CD1c-positive myeloid dendritic cell (primary cell): ENCODE data around the gene NMT2.

Source experiments
- DNase-seq: peaks from one replicate; pipeline ENCODE4 v3.0.0-alpha.2; 2016; ENCODE audit errors: extremely low spot score

The NMT2 gene

DNA sequence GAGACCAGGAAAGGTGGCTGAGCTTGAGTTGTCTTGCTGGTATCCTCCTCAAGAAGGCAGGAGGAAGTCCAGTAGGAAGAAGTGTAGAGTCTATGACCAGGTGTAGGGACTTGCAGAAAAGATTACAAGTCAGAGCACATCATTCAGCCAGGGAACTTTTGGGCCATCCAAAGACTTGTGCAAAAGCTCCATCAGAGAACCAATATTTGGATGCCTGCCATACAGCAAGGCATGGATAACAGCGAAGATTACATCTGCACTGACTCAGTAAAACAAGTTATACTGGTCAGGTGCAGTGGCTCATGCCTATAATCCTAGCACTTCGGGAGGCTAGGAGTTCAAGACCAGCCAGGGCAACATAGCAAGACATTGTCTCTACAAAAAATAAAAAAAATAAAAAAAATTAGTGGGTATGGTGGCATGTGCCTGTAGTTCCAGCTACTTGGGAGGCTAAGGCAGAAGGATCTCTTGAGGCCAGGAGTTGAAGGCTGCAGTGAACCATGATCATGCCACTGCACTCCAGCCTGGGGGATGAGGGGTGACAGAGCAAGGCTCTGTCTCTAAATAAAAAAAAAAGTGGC is 13.2 kb upstream of the NMT2 start:
- no peak for DNase-seq

- DNase-seq = no peak
Observed at GRCh38 chr10:15180736-15181135, 12.2 kb upstream of the NMT2 start.

GRCh38 chr10:15176269-15176668 is 7.8 kb upstream of the NMT2 start:
- DNase-seq = no peak

- no peak for DNase-seq
Observed at GRCh38 chr10:15175587-15175986, 7.1 kb upstream of the NMT2 start.

DNA sequence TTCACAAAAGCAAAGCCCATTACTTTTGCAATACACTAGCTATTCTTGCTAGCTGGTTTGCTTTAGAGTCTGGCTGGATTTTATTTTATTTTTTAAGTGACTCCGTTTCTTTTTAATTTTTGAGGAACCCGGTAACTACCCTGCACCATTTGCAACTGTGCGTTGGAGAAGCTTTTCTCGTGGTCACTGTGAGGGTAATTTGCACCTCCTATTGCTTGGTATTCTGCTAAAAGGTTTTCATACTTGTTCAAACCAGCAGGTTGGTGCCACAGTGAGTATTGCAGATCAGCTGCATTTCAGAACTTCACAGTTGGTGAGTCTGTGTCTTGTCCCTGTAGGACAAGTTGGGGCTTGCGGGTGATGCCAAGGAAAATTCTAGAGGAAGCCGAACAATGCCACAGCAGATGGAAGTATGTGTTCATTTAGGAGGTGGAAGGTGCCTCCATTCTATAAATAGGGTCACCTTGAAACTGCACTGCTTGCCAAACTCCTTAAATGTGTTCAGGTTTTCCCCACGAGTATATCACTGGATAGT is 3.9 kb upstream of the NMT2 start:
- no peak for DNase-seq

- peak; percentile 39 for DNase-seq
Observed at GRCh38 chr10:15169555-15170401, 1.3 kb upstream of the NMT2 start.

DNA sequence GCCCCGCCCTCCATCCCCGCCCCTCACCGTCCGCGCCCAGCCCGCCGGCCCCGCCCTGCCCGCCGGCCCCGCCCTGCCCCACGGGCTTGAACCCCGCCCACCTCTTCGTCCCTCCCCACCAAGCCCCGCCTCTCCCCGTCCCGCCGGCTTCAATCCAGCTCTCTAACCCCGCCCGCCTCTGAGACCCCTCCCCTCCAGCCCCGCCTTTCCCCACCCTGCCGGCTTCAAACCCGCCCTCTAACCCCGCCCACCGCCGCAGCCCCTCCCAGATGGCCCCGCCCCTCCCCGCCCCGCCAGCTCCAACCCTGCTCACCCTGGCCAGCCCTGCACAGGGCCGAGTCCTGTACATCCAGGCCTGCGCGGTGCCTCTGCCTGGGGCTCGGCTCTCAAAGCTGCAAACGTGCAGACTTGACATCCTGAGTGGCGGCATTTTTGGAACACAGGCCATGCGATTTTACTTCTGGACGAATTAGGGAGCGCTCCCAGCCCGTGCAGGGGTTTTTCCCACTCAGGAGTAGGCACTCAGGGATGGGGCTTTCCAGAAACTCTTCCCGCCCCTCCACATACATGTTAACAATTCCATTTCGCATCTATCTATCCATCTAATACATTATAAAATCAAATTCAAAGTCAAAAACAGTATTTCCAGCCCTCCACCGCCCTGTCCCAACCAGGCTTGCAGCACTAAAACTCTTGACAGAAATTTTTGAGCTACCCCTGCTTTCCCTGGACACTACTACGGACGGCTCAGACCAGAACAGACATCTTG is 477 bp upstream of the NMT2 start:
- DNase-seq = peak; percentile 97

DNA sequence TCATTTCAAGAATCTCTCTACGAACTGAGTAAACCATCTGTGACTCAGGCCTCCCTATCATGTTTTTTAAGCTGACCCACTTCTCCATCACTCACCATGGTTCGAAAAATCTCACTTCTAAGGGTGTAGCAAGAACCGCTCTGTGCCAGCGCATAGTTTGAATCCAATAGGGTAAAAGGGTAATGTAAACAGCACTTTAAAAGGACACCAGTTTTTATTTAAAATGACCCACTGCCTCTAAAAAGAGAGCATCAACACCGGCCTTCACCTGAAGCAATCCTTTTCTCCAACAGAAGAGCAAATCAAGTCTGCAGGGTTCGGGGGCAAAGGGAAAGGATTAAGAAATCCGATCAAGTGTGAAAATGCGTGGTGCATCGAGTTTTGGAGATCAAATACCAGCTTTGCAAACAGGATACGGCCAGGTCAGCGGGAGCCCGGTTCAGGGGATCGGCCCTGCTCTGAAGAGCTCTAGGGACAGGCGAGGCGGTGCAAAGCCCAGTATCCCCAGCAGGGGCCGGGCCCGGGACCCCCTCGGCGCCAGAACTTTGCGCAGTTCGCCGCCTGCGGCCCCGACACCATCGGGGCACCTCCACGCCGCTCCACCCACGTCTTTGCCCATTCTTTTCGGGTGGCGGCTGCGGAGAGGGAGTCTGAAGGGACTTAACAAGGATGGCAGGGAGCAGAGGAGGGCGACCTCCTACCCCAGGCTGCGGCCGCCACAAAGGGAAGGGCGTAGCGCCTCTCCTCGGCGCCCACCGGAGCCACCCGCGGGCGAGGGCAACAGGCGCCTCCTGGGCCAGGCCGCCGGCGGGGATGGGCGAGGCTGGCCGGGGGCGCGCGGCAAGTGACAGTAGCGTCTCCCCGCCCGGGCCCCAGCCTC is 842 bp downstream of the NMT2 start:
- DNase-seq = peak; percentile 32

DNA sequence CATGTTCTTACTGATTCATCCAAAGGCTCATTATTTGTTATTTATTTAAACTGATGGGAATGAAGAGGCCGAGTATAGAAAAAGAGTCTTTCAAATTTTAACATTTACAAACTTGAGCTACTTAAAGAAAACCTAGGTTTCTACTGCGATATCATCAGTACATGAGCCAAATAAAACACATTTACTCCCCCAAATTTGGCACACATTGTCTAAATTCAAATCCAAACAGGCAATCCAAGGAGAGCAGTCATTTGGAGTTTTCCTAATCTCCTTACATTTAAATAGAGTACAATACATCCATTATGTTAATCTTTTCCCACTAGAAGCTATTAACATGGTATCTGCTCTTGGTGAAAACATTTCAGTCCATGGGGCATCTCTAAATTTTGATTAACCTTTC is 2.2 kb downstream of the NMT2 start:
- no peak for DNase-seq

- DNase-seq = peak; percentile 65
Observed at GRCh38 chr10:15163253-15163828, 5.2 kb downstream of the NMT2 start.

DNA sequence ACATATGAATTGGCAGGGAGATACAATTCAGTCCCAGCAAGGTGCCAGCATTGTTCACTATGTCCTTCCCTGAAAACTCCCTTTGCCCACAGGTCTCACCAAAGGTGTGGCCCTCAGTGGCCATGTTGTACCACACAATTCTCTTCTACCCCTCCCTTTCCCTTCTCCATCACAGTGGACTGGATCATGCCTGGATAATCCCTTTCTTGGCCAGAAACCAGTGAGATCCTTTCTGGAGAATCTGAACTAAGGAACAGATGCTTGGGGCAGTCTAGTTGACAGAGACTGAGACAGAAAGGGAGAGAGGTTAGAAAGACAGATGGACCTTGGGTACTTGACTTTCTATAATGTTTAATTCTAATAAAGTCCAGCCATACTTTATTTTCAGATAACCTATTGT is 9.5 kb downstream of the NMT2 start:
- no peak for DNase-seq

GRCh38 chr10:15158448-15158847 is 10.0 kb downstream of the NMT2 start:
- DNase-seq = no peak

DNA sequence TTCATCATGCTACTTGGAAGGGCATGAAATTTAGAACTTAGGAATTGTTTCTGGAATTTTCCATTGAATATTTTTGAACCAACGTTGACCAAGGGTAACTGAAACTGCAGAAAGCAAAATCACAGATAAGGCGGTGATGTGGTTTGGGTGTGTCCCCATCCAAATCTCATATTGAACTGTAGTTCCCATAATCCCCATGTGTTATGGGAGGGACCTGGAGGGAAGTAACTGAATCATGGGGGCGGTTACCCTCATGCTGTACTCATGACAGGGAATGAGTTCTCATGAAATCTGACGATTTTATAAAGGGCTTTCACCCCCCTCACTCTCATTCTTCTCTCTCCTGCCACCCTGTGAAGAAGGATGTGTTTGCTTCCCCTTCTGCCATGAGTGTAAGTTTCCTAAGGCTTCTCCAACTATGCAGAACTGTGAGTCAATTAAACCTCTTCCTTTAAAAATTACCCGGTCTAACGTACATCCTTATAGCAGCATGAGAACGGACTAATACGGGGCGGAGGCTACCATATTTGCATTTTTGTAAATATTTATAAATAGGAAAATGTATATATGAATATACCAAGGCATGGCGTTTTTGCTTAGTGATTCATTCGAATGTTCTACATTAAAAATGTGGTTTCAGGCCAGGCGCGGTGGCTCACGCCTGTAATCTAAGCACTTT is 12.4 kb downstream of the NMT2 start:
- DNase-seq = peak; percentile 30

- no peak for DNase-seq
Observed at GRCh38 chr10:15152556-15152955, 15.9 kb downstream of the NMT2 start.

DNA sequence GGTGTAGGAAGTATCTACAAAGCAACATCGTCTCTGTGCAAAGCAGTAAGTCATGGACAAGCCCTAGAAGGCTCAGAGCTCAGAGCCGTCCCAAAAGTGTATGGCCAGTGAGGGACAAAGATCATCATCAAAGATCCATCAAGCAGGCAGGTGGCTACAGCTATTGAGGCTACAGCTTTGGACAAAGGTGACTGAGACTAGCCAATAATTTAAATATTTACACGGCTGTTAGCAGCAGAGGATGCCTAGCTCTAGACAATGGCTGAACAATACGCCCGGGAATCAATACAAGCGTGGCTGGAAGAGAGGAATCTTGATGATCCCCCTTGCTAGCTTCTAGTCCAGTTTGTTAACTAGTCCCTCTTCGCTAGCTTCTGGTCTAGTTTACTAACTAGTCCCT is 17.9 kb downstream of the NMT2 start:
- no peak for DNase-seq

GRCh38 chr10:15149042-15149771 is 19.3 kb downstream of the NMT2 start:
- no peak for DNase-seq

DNA sequence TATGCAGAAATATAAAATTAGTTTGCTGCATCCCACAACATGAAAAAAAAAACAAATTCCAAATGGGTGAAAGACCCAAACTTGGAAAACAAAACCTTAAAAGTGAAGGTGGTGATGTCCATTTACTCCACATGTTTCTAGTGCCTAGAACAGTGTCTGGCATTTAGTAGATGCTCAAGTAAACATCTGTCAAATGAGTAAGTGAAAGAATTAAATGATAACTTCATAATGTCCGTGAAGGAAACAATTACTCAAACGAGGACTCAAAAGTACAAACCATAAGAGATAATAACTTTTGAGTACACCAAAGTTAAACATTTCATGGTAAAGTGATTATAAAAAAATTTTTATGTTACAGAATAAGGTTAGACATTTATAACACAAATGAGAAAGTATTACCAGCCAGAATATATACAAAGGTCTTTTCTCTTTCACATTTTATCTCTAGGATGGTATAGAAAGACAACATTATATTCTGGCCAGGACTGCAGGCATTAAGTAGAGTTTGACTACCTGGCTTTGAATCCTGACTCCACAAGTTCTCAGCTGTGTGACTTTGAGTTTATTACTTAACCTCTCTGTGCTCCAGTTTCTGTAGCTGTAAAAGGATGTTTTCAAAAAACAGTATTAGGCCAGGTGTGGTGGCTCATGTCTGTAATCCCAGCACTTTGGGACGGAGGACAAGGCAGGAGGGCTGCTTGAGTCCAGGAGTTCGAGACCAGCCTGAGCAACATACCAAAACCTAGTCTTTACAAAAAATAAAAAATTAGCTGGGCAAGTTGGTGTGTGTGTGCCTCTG is 20.7 kb downstream of the NMT2 start:
- no peak for DNase-seq

GRCh38 chr10:15146366-15146765 is 22.1 kb downstream of the NMT2 start:
- no peak for DNase-seq

- DNase-seq = no peak
Observed at GRCh38 chr10:15144788-15145187, 23.7 kb downstream of the NMT2 start.
